Measurements from ENCODE around the gene USP26.
"Not testable (repeated sequence)": the region's sequence is repeated elsewhere in the genome, so short reads cannot be mapped to it uniquely, and the experiment has no call there.

The USP26 gene

DNA sequence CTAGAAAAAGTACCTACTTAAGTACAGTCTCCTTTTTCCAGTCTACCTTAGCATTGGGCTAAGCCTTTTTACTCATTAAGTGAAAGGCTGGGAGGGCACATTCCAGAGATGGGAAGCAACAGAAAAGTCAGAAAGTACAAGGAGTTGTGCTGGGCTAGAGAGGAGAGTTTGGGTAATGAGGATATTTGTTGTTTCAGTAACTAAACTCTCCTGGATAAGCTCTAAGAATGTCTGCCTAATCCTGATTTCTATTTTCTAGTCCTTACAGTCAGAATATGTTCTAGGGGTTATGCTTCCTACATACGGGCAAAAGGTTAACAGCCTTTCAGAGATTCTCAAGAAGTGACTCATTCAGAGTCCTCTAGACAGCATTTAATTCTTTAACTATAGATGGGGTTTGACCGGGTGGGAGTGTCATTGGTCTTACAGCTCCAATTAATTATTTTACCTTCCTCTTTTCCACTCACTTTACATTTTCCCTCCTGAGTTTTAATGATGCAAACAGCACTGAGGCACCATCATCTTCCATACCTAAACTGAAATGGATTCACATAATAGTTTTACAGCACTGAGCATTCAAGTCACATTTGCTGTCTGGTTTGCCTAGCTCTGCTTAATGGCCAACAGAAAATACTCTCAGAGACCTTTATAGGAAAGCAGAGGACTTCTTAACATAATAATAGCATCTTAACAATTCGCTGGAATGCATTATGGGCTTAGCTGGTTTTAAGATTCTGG, 42.9 kb downstream of the USP26 start:
- no peak for TF ChIP-seq ZFX (IDR thresholded peaks at IDR 0.05)
- TF ChIP-seq, protein P1, sequence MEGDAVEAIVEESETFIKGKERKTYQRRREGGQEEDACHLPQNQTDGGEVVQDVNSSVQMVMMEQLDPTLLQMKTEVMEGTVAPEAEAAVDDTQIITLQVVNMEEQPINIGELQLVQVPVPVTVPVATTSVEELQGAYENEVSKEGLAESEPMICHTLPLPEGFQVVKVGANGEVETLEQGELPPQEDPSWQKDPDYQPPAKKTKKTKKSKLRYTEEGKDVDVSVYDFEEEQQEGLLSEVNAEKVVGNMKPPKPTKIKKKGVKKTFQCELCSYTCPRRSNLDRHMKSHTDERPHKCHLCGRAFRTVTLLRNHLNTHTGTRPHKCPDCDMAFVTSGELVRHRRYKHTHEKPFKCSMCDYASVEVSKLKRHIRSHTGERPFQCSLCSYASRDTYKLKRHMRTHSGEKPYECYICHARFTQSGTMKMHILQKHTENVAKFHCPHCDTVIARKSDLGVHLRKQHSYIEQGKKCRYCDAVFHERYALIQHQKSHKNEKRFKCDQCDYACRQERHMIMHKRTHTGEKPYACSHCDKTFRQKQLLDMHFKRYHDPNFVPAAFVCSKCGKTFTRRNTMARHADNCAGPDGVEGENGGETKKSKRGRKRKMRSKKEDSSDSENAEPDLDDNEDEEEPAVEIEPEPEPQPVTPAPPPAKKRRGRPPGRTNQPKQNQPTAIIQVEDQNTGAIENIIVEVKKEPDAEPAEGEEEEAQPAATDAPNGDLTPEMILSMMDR (conservative IDR thresholded peaks at IDR 0.05): no peak
- H3K27ac ChIP-seq: no peak overlapping the region

DNA sequence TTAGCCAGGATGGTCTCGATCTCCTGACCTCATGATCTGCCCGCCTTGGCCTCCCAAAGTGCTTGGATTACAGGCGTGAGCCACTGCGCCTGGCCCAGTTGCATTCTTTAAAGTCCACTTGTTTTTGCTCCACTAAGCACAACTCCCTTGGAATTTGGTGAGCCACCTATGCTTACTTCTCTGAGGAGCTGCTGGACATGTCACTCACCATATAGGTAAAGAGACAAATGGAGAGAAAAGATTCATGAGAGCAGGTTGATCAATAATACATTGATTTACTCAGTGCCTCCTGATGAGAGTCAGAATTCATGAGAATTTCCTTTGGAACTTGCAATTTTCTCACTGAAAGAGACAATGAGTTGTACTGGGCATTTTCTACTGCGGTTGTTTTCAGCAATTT, 48.2 kb downstream of the USP26 start:
- H3K27ac ChIP-seq: no peak overlapping the region
- TF ChIP-seq, protein P1 (conservative IDR thresholded peaks at IDR 0.05): no peak
- no peak for TF ChIP-seq ZFX (IDR thresholded peaks at IDR 0.05)

DNA sequence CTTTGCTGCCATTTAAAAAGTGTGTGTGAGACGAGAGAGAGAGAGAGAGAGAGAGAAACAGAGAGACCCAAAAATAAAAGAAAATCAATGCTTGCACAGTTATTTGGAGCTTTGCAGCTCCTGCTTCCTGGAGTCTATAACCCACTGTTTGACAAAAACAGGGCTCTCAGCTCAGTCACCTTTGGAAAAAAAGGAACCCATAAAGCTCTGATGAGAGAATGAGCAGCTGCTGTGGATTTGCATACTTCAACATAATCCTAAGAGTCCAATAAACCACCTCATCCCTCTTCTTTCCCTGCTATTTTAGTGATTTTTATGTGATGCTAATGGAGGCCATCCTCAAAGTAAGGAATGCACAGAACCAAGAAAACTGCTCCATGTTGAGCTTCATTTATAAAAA, 50.3 kb downstream of the USP26 start:
- TF ChIP-seq, protein P1 (conservative IDR thresholded peaks at IDR 0.05): no peak
- H3K27ac ChIP-seq: no peak overlapping the region

DNA sequence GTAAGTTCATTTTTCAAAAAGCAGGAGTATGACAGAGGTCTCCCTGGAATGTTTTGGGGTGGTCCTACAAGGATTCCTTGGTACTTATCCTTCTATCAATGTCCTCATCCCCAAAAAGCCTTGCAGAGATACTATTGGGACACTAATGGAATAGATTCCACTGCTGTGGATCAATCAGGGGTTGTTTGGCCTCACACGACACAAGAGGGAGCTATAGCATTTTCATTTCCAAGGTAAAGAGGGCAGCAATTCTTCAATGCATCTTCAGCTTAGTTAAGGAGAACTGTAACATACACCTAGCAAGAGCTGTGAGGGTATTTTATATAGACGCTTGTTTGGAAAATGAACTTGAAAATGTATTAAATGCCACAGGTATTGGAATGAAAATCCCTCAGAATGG, 50.9 kb downstream of the USP26 start:
- H3K27ac ChIP-seq: no peak overlapping the region
- TF ChIP-seq, protein P1 (conservative IDR thresholded peaks at IDR 0.05): peak; percentile 39
- no peak for TF ChIP-seq ZFX (IDR thresholded peaks at IDR 0.05)

DNA sequence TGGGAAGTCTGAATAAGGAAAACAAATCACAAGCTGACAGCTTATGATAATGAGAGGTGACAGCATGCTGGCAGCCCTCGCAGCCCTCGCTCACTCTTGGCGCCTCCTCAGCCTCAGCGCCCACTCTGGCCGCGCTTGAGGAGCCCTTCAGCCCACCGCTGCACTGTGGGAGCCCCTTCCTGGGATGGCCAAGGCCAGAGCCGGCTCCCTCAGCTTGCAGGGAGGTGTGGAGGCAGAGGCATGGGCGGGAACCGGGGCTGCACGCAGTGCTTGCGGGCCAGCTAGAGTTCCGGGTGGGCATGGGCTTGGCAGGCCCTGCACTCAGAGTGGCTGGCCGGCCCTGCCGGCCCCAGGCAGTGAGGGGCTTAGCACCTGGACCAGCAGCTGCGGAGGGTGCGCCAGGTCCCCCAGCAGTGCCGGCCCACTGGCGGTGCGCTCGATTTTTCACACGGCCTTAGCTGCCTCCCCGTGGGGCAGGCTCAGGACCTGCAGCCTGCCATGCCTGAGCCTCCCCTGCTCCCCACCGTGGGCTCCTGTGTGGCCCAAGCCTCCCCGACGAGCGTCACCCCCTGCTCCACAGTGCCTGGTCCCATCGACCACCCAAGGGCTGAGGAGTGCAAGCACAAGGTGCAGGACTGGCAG, 52.6 kb downstream of the USP26 start:
- H3K27ac ChIP-seq: not testable (repeated sequence)

DNA sequence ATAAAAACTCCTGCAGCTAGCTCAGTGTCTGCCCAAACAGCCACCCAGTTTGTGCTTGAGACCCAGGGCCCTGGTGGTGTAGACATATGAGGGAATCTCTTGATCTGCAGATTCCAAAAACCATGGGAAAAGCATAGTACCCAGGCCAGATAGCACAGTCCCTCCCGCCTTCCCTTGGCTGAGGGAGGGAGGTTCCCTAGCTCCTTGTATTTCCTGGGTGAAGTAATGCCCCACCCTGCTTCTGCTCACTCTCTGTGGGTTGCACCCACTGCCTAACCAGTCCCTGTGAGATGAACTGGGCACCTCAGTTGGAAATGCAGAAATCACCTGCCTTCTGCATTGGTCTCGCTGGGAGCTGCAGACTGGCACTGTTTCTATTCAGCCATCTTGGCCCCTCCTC, 54.6 kb downstream of the USP26 start:
- no peak overlapping the region for H3K27ac ChIP-seq
- TF ChIP-seq ZFX (IDR thresholded peaks at IDR 0.05): no peak
- TF ChIP-seq, protein P1 (conservative IDR thresholded peaks at IDR 0.05): no peak

DNA sequence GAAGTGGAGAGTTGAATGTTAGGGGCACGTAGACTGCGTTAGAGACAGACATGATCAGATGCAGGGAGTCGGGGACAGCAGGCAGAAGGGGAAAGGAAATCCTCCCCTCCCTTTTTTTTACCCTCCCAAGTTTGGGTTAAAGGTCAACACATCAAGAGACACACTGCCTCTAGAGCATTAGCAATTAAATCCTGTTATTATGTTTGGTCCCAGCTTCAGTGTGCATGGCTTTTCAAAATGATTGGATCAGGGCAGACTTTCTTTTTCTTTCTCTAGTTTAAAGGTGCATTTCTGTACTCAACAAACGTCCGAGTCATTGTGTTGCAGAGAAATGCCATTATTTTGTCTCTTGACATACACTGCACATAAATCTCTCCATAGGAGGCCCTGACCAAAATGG, 63.9 kb downstream of the USP26 start:
- no peak overlapping the region for H3K27ac ChIP-seq
- no peak for TF ChIP-seq ZFX (IDR thresholded peaks at IDR 0.05)
- TF ChIP-seq, protein P1 (conservative IDR thresholded peaks at IDR 0.05): no peak

DNA sequence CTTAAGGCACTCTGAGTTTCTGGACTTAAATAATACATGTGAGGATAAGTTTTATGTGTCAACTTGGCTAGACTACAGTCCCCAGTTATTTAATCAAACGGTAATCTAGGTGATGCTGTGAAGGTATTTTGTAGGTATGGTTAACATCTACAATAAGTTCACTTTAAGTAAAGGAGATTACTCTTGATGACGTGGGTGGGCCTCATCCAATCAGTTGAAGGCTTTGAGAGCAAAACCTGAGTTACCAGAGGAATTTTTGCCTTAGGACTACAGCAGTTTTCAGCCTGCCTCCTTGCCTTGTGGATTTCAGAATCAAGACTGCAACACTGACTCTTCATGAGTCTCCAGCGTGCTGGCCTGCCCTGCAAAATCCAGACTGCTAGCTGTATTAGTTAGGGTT, 78.7 kb downstream of the USP26 start:
- H3K27ac ChIP-seq: no peak overlapping the region
- TF ChIP-seq, protein P1 (conservative IDR thresholded peaks at IDR 0.05): no peak
- no peak for TF ChIP-seq ZFX (IDR thresholded peaks at IDR 0.05)

All from C4-2B (cell line).